ENCODE measurements around the gene ZNF609. TPM values are rescaled to one million over a fixed set of nuclear protein-coding genes. Genes with fewer than 3 reads are reported as not detected.
A peak's percentile ranks its signal among the peaks of the same experiment; 100 is the strongest.

The ZNF609 gene
- total and polyA plus RNA-seq, 4 donors, result 4.6 to 18.1 (median 8.0) TPM

- WGBS, result 51% methylated on average over 7 of the region's 7 CpGs
- H3K4me3 ChIP-seq (ENCODE audit: low read depth in 1 of 3, low read length in 3 of 3), result no peak overlapping the region
- H3K9me3 ChIP-seq (ENCODE audit: control insufficient read depth in 4 of 4, low read length in 3 of 4), result no peaks in the 10 kb centered on the region
- no peak for TF ChIP-seq MAX (IDR thresholded peaks at IDR 0.05)
- no peak for TF ChIP-seq ATF3 (IDR thresholded peaks at IDR 0.05)
- TF ChIP-seq RAD21 (IDR thresholded peaks at IDR 0.05), result peak in 1 of 2 donors; percentile 14
- no peak for TF ChIP-seq EGR1 (IDR thresholded peaks at IDR 0.05; ENCODE audit: low read depth in 2 of 2)
- TF ChIP-seq TAF1 (conservative IDR thresholded peaks at IDR 0.05), result no peak
- peak; percentile 27 for TF ChIP-seq SP1 (IDR thresholded peaks at IDR 0.05)
- TF ChIP-seq NR2F2 (IDR thresholded peaks at IDR 0.05), result peak; percentile 71
- peak; percentile 89 for TF ChIP-seq REST (IDR thresholded peaks at IDR 0.05)
- TF ChIP-seq FOXA2 (IDR thresholded peaks at IDR 0.05), result no peak
- no peak for TF ChIP-seq RXRA (IDR thresholded peaks at IDR 0.05)
- no peak for TF ChIP-seq HNF4A (conservative IDR thresholded peaks at IDR 0.05)
- TF ChIP-seq HNF4G (IDR thresholded peaks at IDR 0.05), result no peak
- TF ChIP-seq FOXA1 (IDR thresholded peaks at IDR 0.05), result no peak
- no peak for TF ChIP-seq GABPA (IDR thresholded peaks at IDR 0.05 in 1 of 2, conservative IDR thresholded peaks at IDR 0.05 in 1 of 2)
- no peak for TF ChIP-seq CTCF (IDR thresholded peaks at IDR 0.05; ENCODE audit: low read depth, low read length, missing input control)
- TF ChIP-seq JUND (IDR thresholded peaks at IDR 0.05), result no peak
- no peak for TF ChIP-seq ZBTB33 (IDR thresholded peaks at IDR 0.05)
- DNase-seq (ENCODE audit: low spot score), result no peak
- no peaks in the 10 kb centered on the region for H3K27me3 ChIP-seq (ENCODE audit: control insufficient read depth in 4 of 4, insufficient read depth in 4 of 4, low read length in 3 of 4)
- peaks cover 19 to 61% (median 54%) of the 10 kb centered on the region in 4 donors for H3K4me1 ChIP-seq (ENCODE audit: control insufficient read depth in 4 of 4, insufficient read depth in 4 of 4, low read length in 3 of 4)
- no peak overlapping the region for H3K9ac ChIP-seq (ENCODE audit: low read depth in 1 of 2, low read length in 2 of 2)
- no peaks in the 10 kb centered on the region for H3K36me3 ChIP-seq (ENCODE audit: control insufficient read depth in 4 of 4, insufficient read depth in 3 of 4, low read depth in 1 of 4, low read length in 3 of 4)
- H3K27ac ChIP-seq (ENCODE audit: low read depth in 1 of 2, low read length in 2 of 2), result peak overlapping the region; percentile 33 to 55
Measured at GRCh38 chr15:64699751-64700388, 239.5 kb downstream of the ZNF609 start.

All from liver (tissue), 9 donors.